HepG2 (cell line): ENCODE measurements around the gene NFE2L2. TPM values are rescaled to one million over a fixed set of nuclear protein-coding genes. Genes with fewer than 3 reads are reported as not detected.

ENCODE experiments used
- IKZF4 ChIP-seq: sonication (generic); formaldehyde crosslinking; IDR thresholded peaks from 2 replicates; pipeline ENCODE4 v1.5.1; 2020; ENCODE audit warnings: borderline replicate concordance, mild to moderate bottlenecking, low read depth, missing genetic modification reagents; ENCODE audit errors: not compliant biosample characterization
- MTF1 ChIP-seq: sonication (generic); formaldehyde crosslinking; IDR thresholded peaks from 2 replicates; pipeline ENCODE4 v1.5.0; 2020; ENCODE audit warnings: missing genetic modification reagents
- NAIF1 ChIP-seq: sonication (generic); formaldehyde crosslinking; IDR thresholded peaks from 2 replicates; pipeline ENCODE4 v1.5.0; 2020; ENCODE audit warnings: mild to moderate bottlenecking, missing genetic modification reagents, borderline replicate concordance
- POLR2A ChIP-seq, 2 experiments: IDR thresholded peaks; 2 replicates each; pipeline ENCODE4 v1.6.1; 2011; ENCODE audit warnings: low read depth in 2 of 2, low read length in 2 of 2, mild to moderate bottlenecking in 1 of 2, moderate library complexity in 1 of 2; ENCODE audit not compliant: insufficient read depth in 1 of 2
- RBFOX2 ChIP-seq: fragments of 200-400 bp; formaldehyde crosslinking; IDR thresholded peaks from 2 replicates; pipeline ENCODE4 v1.6.1; 2017; ENCODE audit warnings: low read depth, mild to moderate bottlenecking, low read length
- RELA ChIP-seq: sonication (generic); formaldehyde crosslinking; IDR thresholded peaks from 2 replicates; pipeline ENCODE4 v1.4.0; 2020; ENCODE audit warnings: missing genetic modification reagents
- REPIN1 ChIP-seq: sonication (generic); formaldehyde crosslinking; IDR thresholded peaks from 2 replicates; pipeline ENCODE4 v1.8.0; 2022; ENCODE audit warnings: missing genetic modification reagents, low read depth, mild to moderate bottlenecking, borderline replicate concordance
- RFXAP ChIP-seq: sonication (generic); formaldehyde crosslinking; IDR thresholded peaks from 2 replicates; pipeline ENCODE4 v1.4.0; 2020; ENCODE audit warnings: missing genetic modification reagents, borderline replicate concordance
- ZFYVE20 ChIP-seq: sonication (generic); formaldehyde crosslinking; IDR thresholded peaks from 2 replicates; pipeline ENCODE4 v1.8.0; 2023; ENCODE audit warnings: low read depth, mild to moderate bottlenecking, moderate library complexity, missing genetic modification reagents, borderline replicate concordance
- ZMYM3 ChIP-seq: sonication (generic); formaldehyde crosslinking; IDR thresholded peaks from 2 replicates; pipeline ENCODE4 v1.5.1; 2020; ENCODE audit warnings: mild to moderate bottlenecking, missing genetic modification reagents
- ZNF253 ChIP-seq: sonication (generic); formaldehyde crosslinking; IDR thresholded peaks from 2 replicates; pipeline ENCODE4 v1.8.0; 2022; ENCODE audit warnings: mild to moderate bottlenecking, missing genetic modification reagents, borderline replicate concordance
- ZNF264 ChIP-seq: sonication (generic); formaldehyde crosslinking; IDR thresholded peaks from 2 replicates; pipeline ENCODE4 v1.4.0; 2020; ENCODE audit warnings: missing genetic modification reagents
- ZNF678 ChIP-seq: sonication (generic); formaldehyde crosslinking; IDR thresholded peaks from 2 replicates; pipeline ENCODE4 v1.4.0; 2020; ENCODE audit warnings: mild to moderate bottlenecking, missing genetic modification reagents
- ZNF720 ChIP-seq: sonication (generic); formaldehyde crosslinking; IDR thresholded peaks from 2 replicates; pipeline ENCODE4 v1.4.0; 2020; ENCODE audit warnings: missing genetic modification reagents
- polyA plus RNA-seq, 8 experiments: library from polyadenylated mRNA; depleted of rRNA in 3 of 8; stranded (reverse) in 7 of 8; unstranded in 1 of 8; fragments of >200 nt; fragmentation: Illumina TruSeq in 4 of 8; extraction: Trizol in 4 of 8; gene quantifications; 2 replicates each; pipeline versions ENCODE4 v1.2.1 to v1.2.3, GENCODE V29; 2011 to 2016; ENCODE audit warnings: low read depth in 4 of 8, missing spikeins in 1 of 8, mixed read lengths in 1 of 8; ENCODE audit not compliant: insufficient read depth in 1 of 8
- total RNA-seq, 5 experiments: library from RNA; depleted of rRNA; stranded (reverse); fragments of >200 nt; fragmentation: Illumina TruSeq; extraction: Trizol; gene quantifications; 2 replicates each; pipeline ENCODE4 v1.2.3, GENCODE V29; 2016; ENCODE audit warnings: low read depth in 1 of 5
- TF ChIP-seq, protein P1 (sequence below): sonication (generic); formaldehyde crosslinking; conservative IDR thresholded peaks from 2 replicates; pipeline ENCODE4 v1.4.0; 2020; ENCODE audit warnings: mild to moderate bottlenecking, missing genetic modification reagents, moderate library complexity
- TF ChIP-seq, protein P2 (sequence below): IDR thresholded peaks from 2 replicates; pipeline ENCODE4 v1.6.1; 2012; ENCODE audit warnings: inconsistent platforms
- TF ChIP-seq, protein P3 (sequence below): sonication (generic); formaldehyde crosslinking; IDR thresholded peaks from 2 replicates; pipeline ENCODE4 v1.5.0; 2020; ENCODE audit warnings: mild to moderate bottlenecking, missing genetic modification reagents
- TF ChIP-seq, protein P4 (sequence below): sonication (generic); formaldehyde crosslinking; conservative IDR thresholded peaks from 2 replicates; pipeline ENCODE4 v1.4.0; 2020; ENCODE audit warnings: missing genetic modification reagents
- TF ChIP-seq, protein P5 (sequence below), 2 experiments: sonication (generic) in 1 of 2; formaldehyde crosslinking in 1 of 2; IDR thresholded peaks; 2 replicates each; pipeline versions ENCODE4 v1.4.0 to v1.6.1; 2018 to 2020; ENCODE audit warnings: missing genetic modification reagents in 2 of 2, borderline replicate concordance in 1 of 2, low read depth in 1 of 2, mild to moderate bottlenecking in 1 of 2, missing biosample characterization in 1 of 2

Gene NFE2L2
- total and polyA plus RNA-seq, 2 of the 13 experiments (the other 11 are each of a cell fraction or from before 2014, with no cell fraction given), result 84.6 to 215 TPM

DNA sequence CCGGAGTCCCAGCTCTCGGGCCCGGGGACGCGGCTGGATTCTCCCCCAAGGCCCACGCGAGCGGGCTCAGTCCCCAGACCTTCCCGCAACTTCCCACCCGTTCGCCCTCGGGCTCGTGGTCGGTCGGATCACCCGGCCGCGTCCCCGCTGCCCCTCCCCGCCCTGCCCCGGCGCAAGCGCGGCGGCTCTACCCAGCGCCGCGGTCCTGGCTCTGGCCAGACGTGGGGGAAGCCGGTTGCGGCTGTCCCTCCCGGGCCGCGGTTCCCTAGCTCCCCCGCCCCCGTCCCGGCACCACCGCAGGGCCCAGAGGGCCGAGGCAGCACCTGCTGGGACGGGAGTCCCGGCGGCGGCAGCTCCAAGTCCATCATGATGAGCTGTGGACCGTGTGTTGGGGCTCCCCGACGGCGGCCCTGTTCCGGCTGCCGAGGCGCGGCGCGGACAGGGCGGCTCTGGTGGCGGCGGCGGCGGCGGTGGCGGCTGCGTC is 276 bp downstream of the NFE2L2 start (continued):
- TF ChIP-seq ZNF264 (CRISPR knock-in tag), result no peak
- TF ChIP-seq, protein P1, sequence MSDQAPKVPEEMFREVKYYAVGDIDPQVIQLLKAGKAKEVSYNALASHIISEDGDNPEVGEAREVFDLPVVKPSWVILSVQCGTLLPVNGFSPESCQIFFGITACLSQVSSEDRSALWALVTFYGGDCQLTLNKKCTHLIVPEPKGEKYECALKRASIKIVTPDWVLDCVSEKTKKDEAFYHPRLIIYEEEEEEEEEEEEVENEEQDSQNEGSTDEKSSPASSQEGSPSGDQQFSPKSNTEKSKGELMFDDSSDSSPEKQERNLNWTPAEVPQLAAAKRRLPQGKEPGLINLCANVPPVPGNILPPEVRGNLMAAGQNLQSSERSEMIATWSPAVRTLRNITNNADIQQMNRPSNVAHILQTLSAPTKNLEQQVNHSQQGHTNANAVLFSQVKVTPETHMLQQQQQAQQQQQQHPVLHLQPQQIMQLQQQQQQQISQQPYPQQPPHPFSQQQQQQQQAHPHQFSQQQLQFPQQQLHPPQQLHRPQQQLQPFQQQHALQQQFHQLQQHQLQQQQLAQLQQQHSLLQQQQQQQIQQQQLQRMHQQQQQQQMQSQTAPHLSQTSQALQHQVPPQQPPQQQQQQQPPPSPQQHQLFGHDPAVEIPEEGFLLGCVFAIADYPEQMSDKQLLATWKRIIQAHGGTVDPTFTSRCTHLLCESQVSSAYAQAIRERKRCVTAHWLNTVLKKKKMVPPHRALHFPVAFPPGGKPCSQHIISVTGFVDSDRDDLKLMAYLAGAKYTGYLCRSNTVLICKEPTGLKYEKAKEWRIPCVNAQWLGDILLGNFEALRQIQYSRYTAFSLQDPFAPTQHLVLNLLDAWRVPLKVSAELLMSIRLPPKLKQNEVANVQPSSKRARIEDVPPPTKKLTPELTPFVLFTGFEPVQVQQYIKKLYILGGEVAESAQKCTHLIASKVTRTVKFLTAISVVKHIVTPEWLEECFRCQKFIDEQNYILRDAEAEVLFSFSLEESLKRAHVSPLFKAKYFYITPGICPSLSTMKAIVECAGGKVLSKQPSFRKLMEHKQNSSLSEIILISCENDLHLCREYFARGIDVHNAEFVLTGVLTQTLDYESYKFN (CRISPR knock-in tag), result no peak
- TF ChIP-seq, protein P2, sequence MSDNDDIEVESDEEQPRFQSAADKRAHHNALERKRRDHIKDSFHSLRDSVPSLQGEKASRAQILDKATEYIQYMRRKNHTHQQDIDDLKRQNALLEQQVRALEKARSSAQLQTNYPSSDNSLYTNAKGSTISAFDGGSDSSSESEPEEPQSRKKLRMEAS, result no peak
- TF ChIP-seq RELA (CRISPR knock-in tag), result no peak
- TF ChIP-seq POLR2A (IDR thresholded peaks at IDR 0.05; ENCODE audit: insufficient read depth in 1 of 2, low read depth in 2 of 2, low read length in 2 of 2), result peak in 1 of 2 experiments; percentile 67; a peak in 1 of 4 replicates
- TF ChIP-seq, protein P3, sequence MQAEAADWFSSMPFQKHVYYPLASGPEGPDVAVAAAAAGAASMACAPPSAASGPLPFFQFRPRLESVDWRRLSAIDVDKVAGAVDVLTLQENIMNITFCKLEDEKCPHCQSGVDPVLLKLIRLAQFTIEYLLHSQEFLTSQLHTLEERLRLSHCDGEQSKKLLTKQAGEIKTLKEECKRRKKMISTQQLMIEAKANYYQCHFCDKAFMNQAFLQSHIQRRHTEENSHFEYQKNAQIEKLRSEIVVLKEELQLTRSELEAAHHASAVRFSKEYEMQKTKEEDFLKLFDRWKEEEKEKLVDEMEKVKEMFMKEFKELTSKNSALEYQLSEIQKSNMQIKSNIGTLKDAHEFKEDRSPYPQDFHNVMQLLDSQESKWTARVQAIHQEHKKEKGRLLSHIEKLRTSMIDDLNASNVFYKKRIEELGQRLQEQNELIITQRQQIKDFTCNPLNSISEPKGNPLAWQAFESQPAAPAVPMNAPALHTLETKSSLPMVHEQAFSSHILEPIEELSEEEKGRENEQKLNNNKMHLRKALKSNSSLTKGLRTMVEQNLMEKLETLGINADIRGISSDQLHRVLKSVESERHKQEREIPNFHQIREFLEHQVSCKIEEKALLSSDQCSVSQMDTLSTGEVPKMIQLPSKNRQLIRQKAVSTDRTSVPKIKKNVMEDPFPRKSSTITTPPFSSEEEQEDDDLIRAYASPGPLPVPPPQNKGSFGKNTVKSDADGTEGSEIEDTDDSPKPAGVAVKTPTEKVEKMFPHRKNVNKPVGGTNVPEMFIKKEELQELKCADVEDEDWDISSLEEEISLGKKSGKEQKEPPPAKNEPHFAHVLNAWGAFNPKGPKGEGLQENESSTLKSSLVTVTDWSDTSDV (CRISPR knock-in tag), result no peak
- TF ChIP-seq RFXAP (CRISPR knock-in tag), result no peak
- TF ChIP-seq, protein P4, sequence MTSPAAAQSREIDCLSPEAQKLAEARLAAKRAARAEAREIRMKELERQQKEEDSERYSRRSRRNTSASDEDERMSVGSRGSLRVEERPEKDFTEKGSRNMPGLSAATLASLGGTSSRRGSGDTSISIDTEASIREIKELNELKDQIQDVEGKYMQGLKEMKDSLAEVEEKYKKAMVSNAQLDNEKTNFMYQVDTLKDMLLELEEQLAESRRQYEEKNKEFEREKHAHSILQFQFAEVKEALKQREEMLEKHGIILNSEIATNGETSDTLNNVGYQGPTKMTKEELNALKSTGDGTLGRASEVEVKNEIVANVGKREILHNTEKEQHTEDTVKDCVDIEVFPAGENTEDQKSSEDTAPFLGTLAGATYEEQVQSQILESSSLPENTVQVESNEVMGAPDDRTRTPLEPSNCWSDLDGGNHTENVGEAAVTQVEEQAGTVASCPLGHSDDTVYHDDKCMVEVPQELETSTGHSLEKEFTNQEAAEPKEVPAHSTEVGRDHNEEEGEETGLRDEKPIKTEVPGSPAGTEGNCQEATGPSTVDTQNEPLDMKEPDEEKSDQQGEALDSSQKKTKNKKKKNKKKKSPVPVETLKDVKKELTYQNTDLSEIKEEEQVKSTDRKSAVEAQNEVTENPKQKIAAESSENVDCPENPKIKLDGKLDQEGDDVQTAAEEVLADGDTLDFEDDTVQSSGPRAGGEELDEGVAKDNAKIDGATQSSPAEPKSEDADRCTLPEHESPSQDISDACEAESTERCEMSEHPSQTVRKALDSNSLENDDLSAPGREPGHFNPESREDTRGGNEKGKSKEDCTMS, result no peak
- TF ChIP-seq ZFYVE20, result 0 out of 2 replicates have a peak, but pooled peaks have one; percentile 77
- TF ChIP-seq IKZF4 (CRISPR knock-in tag), result peak; percentile 67
- TF ChIP-seq MTF1 (CRISPR knock-in tag), result 0 out of 2 replicates have a peak, but pooled peaks have one; percentile 19
- TF ChIP-seq ZNF678 (CRISPR knock-in tag), result no peak; the same call in 1 of the 2 replicates
- no peak for TF ChIP-seq REPIN1 (CRISPR knock-in tag)
- TF ChIP-seq RBFOX2, result peak; percentile 33; the same call in 1 of the 2 replicates
- TF ChIP-seq, protein P5, sequence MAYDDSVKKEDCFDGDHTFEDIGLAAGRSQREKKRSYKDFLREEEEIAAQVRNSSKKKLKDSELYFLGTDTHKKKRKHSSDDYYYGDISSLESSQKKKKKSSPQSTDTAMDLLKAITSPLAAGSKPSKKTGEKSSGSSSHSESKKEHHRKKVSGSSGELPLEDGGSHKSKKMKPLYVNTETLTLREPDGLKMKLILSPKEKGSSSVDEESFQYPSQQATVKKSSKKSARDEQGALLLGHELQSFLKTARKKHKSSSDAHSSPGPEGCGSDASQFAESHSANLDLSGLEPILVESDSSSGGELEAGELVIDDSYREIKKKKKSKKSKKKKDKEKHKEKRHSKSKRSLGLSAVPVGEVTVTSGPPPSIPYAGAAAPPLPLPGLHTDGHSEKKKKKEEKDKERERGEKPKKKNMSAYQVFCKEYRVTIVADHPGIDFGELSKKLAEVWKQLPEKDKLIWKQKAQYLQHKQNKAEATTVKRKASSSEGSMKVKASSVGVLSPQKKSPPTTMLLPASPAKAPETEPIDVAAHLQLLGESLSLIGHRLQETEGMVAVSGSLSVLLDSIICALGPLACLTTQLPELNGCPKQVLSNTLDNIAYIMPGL (CRISPR knock-in tag; IDR thresholded peaks at IDR 0.05; ENCODE audit: borderline replicate concordance in 1 of 2, low read depth in 1 of 2), result 0 out of 4 replicates have a peak, but pooled peaks of 1 of the 2 experiments have one; percentile 12
- no peak for TF ChIP-seq ZNF720 (CRISPR knock-in tag)
- no peak for TF ChIP-seq ZMYM3 (CRISPR knock-in tag)
- TF ChIP-seq ZNF253 (CRISPR knock-in tag), result 0 out of 2 replicates have a peak, but pooled peaks have one; percentile 50
- TF ChIP-seq NAIF1 (CRISPR knock-in tag), result no peak
